ENCODE measurements around the gene MAD1L1.

GRCh38 chr7:1867370-1868260 is 365.1 kb downstream of the MAD1L1 start:
- no peak for TF ChIP-seq POLR2A (IDR thresholded peaks at IDR 0.05; ENCODE audit: borderline replicate concordance, extremely low read depth, insufficient read depth, insufficient read length)
- no peak for TF ChIP-seq REST (IDR thresholded peaks at IDR 0.05; ENCODE audit: low read depth)
- no peak for TF ChIP-seq FOSL1 (IDR thresholded peaks at IDR 0.05; ENCODE audit: low read depth)
- TF ChIP-seq ZNF274 (IDR thresholded peaks at IDR 0.05; ENCODE audit: low read depth, low read length) = no peak
